Neural cell (in vitro differentiated cells): ENCODE results near the gene CCND3. TPM values are rescaled to one million over a fixed set of nuclear protein-coding genes. Genes with fewer than 3 reads are reported as not detected.

ENCODE experiments used
- H2AFZ ChIP-seq: fragments of 200-600, 300-800 bp; sonication (generic), shearing (Covaris generic); 2 replicates; pipeline ENCODE4 v1.6.0; 2014; ENCODE audit warnings: low read depth, mild to moderate bottlenecking, antibody characterized with exemption, low read length, moderate library complexity
- H3F3A ChIP-seq: fragments of 200-600 bp; shearing (Covaris generic); 2 replicates; pipeline ENCODE4 v1.6.1; 2016; ENCODE audit warnings: mild to moderate bottlenecking, moderate library complexity, mixed read lengths, antibody characterized with exemption, low read length; ENCODE audit not compliant: insufficient read depth, poor library complexity, severe bottlenecking
- H3K27ac ChIP-seq: fragments of 200-600, 300-800 bp; sonication (generic), shearing (Covaris generic); 2 replicates; pipeline ENCODE4 v1.5.1; 2014; ENCODE audit warnings: mild to moderate bottlenecking, low read length, moderate library complexity
- H3K27me3 ChIP-seq: fragments of 300-800, 200-600 bp; sonication (generic), shearing (Covaris generic); 2 replicates; pipeline ENCODE4 v1.6.0; 2014; ENCODE audit warnings: mild to moderate bottlenecking, low read depth, low read length, moderate library complexity; ENCODE audit not compliant: insufficient read depth
- H3K36me3 ChIP-seq: fragments of 300-800, 200-600 bp; sonication (generic), shearing (Covaris generic); 2 replicates; pipeline ENCODE4 v1.5.1; 2014; ENCODE audit warnings: mild to moderate bottlenecking, antibody characterized with exemption, low read length, moderate library complexity; ENCODE audit not compliant: insufficient read depth
- H3K4me2 ChIP-seq: fragments of 300-800, 200-600 bp; sonication (generic), shearing (Covaris generic); 2 replicates; pipeline ENCODE4 v1.6.0; 2014; ENCODE audit warnings: mild to moderate bottlenecking, low read length
- H3K4me3 ChIP-seq: fragments of 300-800, 200-600 bp; sonication (generic), shearing (Covaris generic); 2 replicates; pipeline ENCODE4 v1.5.1; 2014; ENCODE audit warnings: mild to moderate bottlenecking, low read length, moderate library complexity
- H3K79me2 ChIP-seq: fragments of 200-600 bp; shearing (Covaris generic); replicated peaks from 2 replicates; pipeline ENCODE4 v1.6.0; 2014; ENCODE audit warnings: mild to moderate bottlenecking, low read length, moderate library complexity; ENCODE audit not compliant: insufficient read depth
- H3K9ac ChIP-seq: fragments of 300-800, 200-600 bp; sonication (generic), shearing (Covaris generic); 2 replicates; pipeline ENCODE4 v1.6.1; 2016; ENCODE audit warnings: mild to moderate bottlenecking, low read length, mixed read lengths
- H3K9me2 ChIP-seq: fragments of 200-600 bp; shearing (Covaris generic); 2 replicates; pipeline ENCODE4 v1.6.1; 2016; ENCODE audit warnings: mild to moderate bottlenecking, low read length, mixed read lengths; ENCODE audit not compliant: insufficient read depth
- H3K9me3 ChIP-seq: fragments of 200-600, 300-800 bp; sonication (generic), shearing (Covaris generic); 2 replicates; pipeline ENCODE4 v1.6.1; 2016; ENCODE audit warnings: mild to moderate bottlenecking, mixed run types, low read length, moderate library complexity, mixed read lengths
- H4K20me1 ChIP-seq: fragments of 200-600 bp; shearing (Covaris generic); 2 replicates; pipeline ENCODE4 v1.6.1; 2016; ENCODE audit warnings: mild to moderate bottlenecking, mixed run types; ENCODE audit not compliant: insufficient read depth
- CTCF ChIP-seq: fragments of 450-650 bp; IDR thresholded peaks from 2 replicates; pipeline ENCODE4 v1.5.1; 2014; ENCODE audit warnings: antibody characterized with exemption, mild to moderate bottlenecking, moderate library complexity; ENCODE audit not compliant: poor library complexity, severe bottlenecking
- EP300 ChIP-seq: fragments of 450-650 bp; conservative IDR thresholded peaks from 2 replicates; pipeline ENCODE4 v1.6.1; 2014; ENCODE audit warnings: antibody characterized with exemption, mild to moderate bottlenecking, moderate library complexity; ENCODE audit not compliant: poor library complexity, severe bottlenecking
- EZH2 ChIP-seq: fragments of 200-600, 300-800 bp; shearing (Covaris generic), sonication (generic); IDR thresholded peaks from 2 replicates; pipeline ENCODE4 v1.6.1; 2014; ENCODE audit warnings: antibody characterized with exemption, low read length, borderline replicate concordance, mild to moderate bottlenecking; ENCODE audit not compliant: insufficient read depth, poor library complexity, severe bottlenecking
- MXI1 ChIP-seq: fragments of 450-650 bp; conservative IDR thresholded peaks from 2 replicates; pipeline ENCODE4 v1.6.1; 2014; ENCODE audit warnings: antibody characterized with exemption, mild to moderate bottlenecking; ENCODE audit not compliant: poor library complexity, severe bottlenecking
- POLR2AphosphoS5 ChIP-seq: IDR thresholded peaks from 2 replicates; pipeline ENCODE4 v1.6.1; 2012
- RAD21 ChIP-seq: fragments of 450-650 bp; conservative IDR thresholded peaks from 2 replicates; pipeline ENCODE4 v1.6.1; 2014; ENCODE audit warnings: antibody characterized with exemption, mild to moderate bottlenecking, moderate library complexity
- REST ChIP-seq: IDR thresholded peaks from 2 replicates; pipeline ENCODE4 v1.6.1; 2012; ENCODE audit warnings: borderline replicate concordance
- SMC3 ChIP-seq: fragments of 450-650 bp; conservative IDR thresholded peaks from 2 replicates; pipeline ENCODE4 v1.6.1; 2014; ENCODE audit warnings: antibody characterized with exemption, mild to moderate bottlenecking, moderate library complexity; ENCODE audit not compliant: poor library complexity
- TAF1 ChIP-seq: IDR thresholded peaks from 2 replicates; pipeline ENCODE4 v1.6.1; 2012; ENCODE audit warnings: low read depth
- polyA plus RNA-seq: library from polyadenylated mRNA; depleted of rRNA; stranded (reverse); fragments of >200 nt; gene quantifications from 2 replicates; pipeline ENCODE4 v1.2.3, GENCODE V29; 2014

CCND3 gene
- polyA plus RNA-seq, 1 donor from 2014 or later = 15.7 TPM

GRCh38 chr6:41984623-41985022 lies 43.0 kb upstream of the CCND3 start:
- H3K36me3 ChIP-seq = no peaks in the 10 kb centered on the region
- TF ChIP-seq MXI1 = no peak
- TF ChIP-seq RAD21 = no peak
- no peak for TF ChIP-seq REST
- TF ChIP-seq TAF1 = no peak
- no peak for TF ChIP-seq POLR2AphosphoS5
- TF ChIP-seq CTCF = no peak
- no peak for TF ChIP-seq SMC3
- no peak for TF ChIP-seq EZH2
- no peak for TF ChIP-seq EP300
- H3F3A ChIP-seq = no peaks in the 10 kb centered on the region
- H3K27ac ChIP-seq = no peak overlapping the region
- no peaks in the 10 kb centered on the region for H3K79me2 ChIP-seq
- no peak overlapping the region for H3K4me3 ChIP-seq
- no peak overlapping the region for H2AFZ ChIP-seq
- no peaks in the 10 kb centered on the region for H3K9me2 ChIP-seq
- no peaks in the 10 kb centered on the region for H3K27me3 ChIP-seq
- no peaks in the 10 kb centered on the region for H3K9me3 ChIP-seq
- H4K20me1 ChIP-seq = no peaks in the 10 kb centered on the region
- no peak overlapping the region for H3K4me2 ChIP-seq
- no peak overlapping the region for H3K9ac ChIP-seq

- no peaks in the 10 kb centered on the region for H3K27me3 ChIP-seq
- no peak overlapping the region for H3K4me2 ChIP-seq
- no peak overlapping the region for H3K4me3 ChIP-seq
- no peaks in the 10 kb centered on the region for H3K9me3 ChIP-seq
- H3K79me2 ChIP-seq = no peaks in the 10 kb centered on the region
- H3K36me3 ChIP-seq = no peaks in the 10 kb centered on the region
- H3F3A ChIP-seq = no peaks in the 10 kb centered on the region
- no peaks in the 10 kb centered on the region for H4K20me1 ChIP-seq
- H2AFZ ChIP-seq = no peak overlapping the region
- H3K9me2 ChIP-seq = no peaks in the 10 kb centered on the region
- no peak for TF ChIP-seq SMC3
- no peak for TF ChIP-seq EP300
- TF ChIP-seq TAF1 = no peak
- TF ChIP-seq CTCF = no peak
- no peak for TF ChIP-seq REST
- TF ChIP-seq EZH2 = no peak
- no peak for TF ChIP-seq POLR2AphosphoS5
- TF ChIP-seq MXI1 = no peak
- no peak overlapping the region for H3K9ac ChIP-seq
- no peak overlapping the region for H3K27ac ChIP-seq
These were observed 35.3 kb upstream of the CCND3 start for GRCh38 chr6:41976794-41977484.
